ENCODE data around the gene CDK16.

CDK16 gene

GRCh38 chrX:47209508-47210238, 8.8 kb upstream of the CDK16 start:
- DNase-seq (ENCODE audit: low read depth, low spot score), result no peak

- no peak for DNase-seq (ENCODE audit: low read depth, low spot score)
Measured at GRCh38 chrX:47210661-47211425, 7.6 kb upstream of the CDK16 start.

- no peak for DNase-seq (ENCODE audit: low read depth, low spot score)
Measured at GRCh38 chrX:47212381-47213293, 5.8 kb upstream of the CDK16 start.

- no peak for DNase-seq (ENCODE audit: low read depth, low spot score)
Measured at GRCh38 chrX:47214435-47215077, 3.9 kb upstream of the CDK16 start.

- peak; percentile 71 for DNase-seq (ENCODE audit: low read depth, low spot score)
Measured at GRCh38 chrX:47215291-47215900, 3.1 kb upstream of the CDK16 start.

GRCh38 chrX:47216393-47216925, 2.0 kb upstream of the CDK16 start:
- no peak for DNase-seq (ENCODE audit: low read depth, low spot score)

- DNase-seq (ENCODE audit: low read depth, low spot score), result peak; percentile 88
Measured at GRCh38 chrX:47217121-47217851, 1.2 kb upstream of the CDK16 start.

GRCh38 chrX:47217852-47218279, 615 bp upstream of the CDK16 start:
- DNase-seq (ENCODE audit: low read depth, low spot score), result peak; percentile 100

- peak; percentile 54 for DNase-seq (ENCODE audit: low read depth, low spot score)
Measured at GRCh38 chrX:47218920-47219815, 687 bp downstream of the CDK16 start.

- DNase-seq (ENCODE audit: low read depth, low spot score), result no peak
Measured at GRCh38 chrX:47221756-47222155, 3.3 kb downstream of the CDK16 start.

GRCh38 chrX:47222751-47223350, 4.4 kb downstream of the CDK16 start:
- DNase-seq (ENCODE audit: low read depth, low spot score), result no peak

- no peak for DNase-seq (ENCODE audit: low read depth, low spot score)
Measured at GRCh38 chrX:47223476-47224250, 5.2 kb downstream of the CDK16 start.

- DNase-seq (ENCODE audit: low read depth, low spot score), result no peak
Measured at GRCh38 chrX:47224266-47224895, 5.9 kb downstream of the CDK16 start.

GRCh38 chrX:47224896-47225290, 6.4 kb downstream of the CDK16 start:
- no peak for DNase-seq (ENCODE audit: low read depth, low spot score)

GRCh38 chrX:47226071-47226470, 7.6 kb downstream of the CDK16 start:
- DNase-seq (ENCODE audit: low read depth, low spot score), result no peak

- no peak for DNase-seq (ENCODE audit: low read depth, low spot score)
Measured at GRCh38 chrX:47226531-47227333, 8.3 kb downstream of the CDK16 start.

- no peak for DNase-seq (ENCODE audit: low read depth, low spot score)
Measured at GRCh38 chrX:47227334-47227583, 8.8 kb downstream of the CDK16 start.
